K562 treated with DMSO at 1 percent for 12 hours (cell line): ENCODE results near the gene TMEM41A. TPM values are rescaled to one million over a fixed set of nuclear protein-coding genes. Genes with fewer than 3 reads are reported as not detected.

Experiments
- total RNA-seq: library from RNA; unstranded; fragments of 300-600 nt; gene quantifications from 2 replicates; pipeline ENCODE4 v1.2.3, GENCODE V29; 2022; ENCODE audit not compliant: insufficient read depth

Gene TMEM41A
- 17.1 and 29.9 TPM in 2 replicates for total RNA-seq

GRCh38 chr3:185498503-185499396 lies at the start of gene TMEM41A:
Gene TMEM41A, minus strand, starts transcription at chr3:185499035. Its CDS starts 74 bp downstream, at chr3:185498961.

Other genes with a start within 250 kb of the TMEM41A start
- 1.4 and 5.4 TPM in 2 replicates for gene EHHADH, start 245.0 kb downstream of the TMEM41A start, total RNA-seq
- gene MAP3K13, start 135.9 kb downstream of the TMEM41A start, total RNA-seq: 0.24 and 0.44 TPM in 2 replicates
- 1.1 and 3.3 TPM in 2 replicates for gene LIPH, start 53.6 kb upstream of the TMEM41A start, total RNA-seq
- 18.3 and 39.7 TPM in 2 replicates for gene SENP2, start 87.3 kb upstream of the TMEM41A start, total RNA-seq